Stomach smooth muscle (tissue), 2 donors: Measurements from ENCODE around the gene NHLRC2.
"Not testable (repeated sequence)": the region's sequence is repeated elsewhere in the genome, so short reads cannot be mapped to it uniquely, and the experiment has no call there.

ENCODE experiments used
- H3K27ac ChIP-seq: one replicate; pipeline ENCODE4 v1.7.0; 2013; ENCODE audit warnings: mild to moderate bottlenecking, low read length, inconsistent platforms
- H3K27me3 ChIP-seq, 2 donors: one replicate each; pipeline ENCODE4 v1.7.0; 2013; ENCODE audit warnings: low read length in 2 of 2; ENCODE audit not compliant: insufficient read depth in 2 of 2, control insufficient read depth in 1 of 2
- H3K36me3 ChIP-seq, 2 donors: one replicate each; pipeline ENCODE4 v1.7.0; 2013; ENCODE audit warnings: low read length in 2 of 2; ENCODE audit not compliant: control insufficient read depth in 2 of 2, insufficient read depth in 2 of 2
- H3K4me1 ChIP-seq: one replicate; pipeline ENCODE4 v1.7.0; 2013; ENCODE audit warnings: low read length; ENCODE audit not compliant: control insufficient read depth, insufficient read depth
- H3K4me3 ChIP-seq, 2 donors: one replicate each; pipeline ENCODE4 v1.7.0; 2013; ENCODE audit warnings: low read length in 2 of 2
- H3K9ac ChIP-seq, 2 donors: one replicate each; pipeline ENCODE4 v1.7.0; 2013; ENCODE audit warnings: low read length in 2 of 2, mild to moderate bottlenecking in 1 of 2
- H3K9me3 ChIP-seq, 2 donors: one replicate each; pipeline ENCODE4 v1.7.0; 2013; ENCODE audit warnings: low read length in 2 of 2; ENCODE audit not compliant: control insufficient read depth in 2 of 2
- donor health status: healthy.
- donor health status: Pancreatic carcinoma.

The NHLRC2 gene

DNA sequence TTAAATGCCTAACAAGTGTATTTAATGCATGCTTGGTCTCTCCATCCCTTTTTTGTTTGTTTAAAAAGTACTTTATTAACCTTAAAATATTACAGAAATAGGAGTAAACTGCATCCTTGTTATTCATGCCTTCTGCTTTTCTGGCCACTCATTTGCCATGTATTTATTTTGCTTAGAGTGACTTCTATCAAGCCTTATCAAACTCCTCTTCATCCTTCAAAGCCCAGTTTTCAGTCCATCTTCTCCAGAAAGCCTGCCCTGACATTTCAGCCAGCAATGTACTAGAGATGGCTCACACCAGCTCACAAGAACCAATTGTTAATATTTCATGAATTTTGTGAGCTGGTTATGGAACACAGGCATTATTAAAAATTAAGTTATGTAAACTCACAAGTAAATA is 82.8 kb downstream of the NHLRC2 start:
- no peak overlapping the region for H3K4me3 ChIP-seq
- no peak overlapping the region for H3K27ac ChIP-seq
- no peaks in the 10 kb centered on the region for H3K36me3 ChIP-seq
- H3K9me3 ChIP-seq: no peaks in the 10 kb centered on the region
- no peak overlapping the region for H3K9ac ChIP-seq
- H3K4me1 ChIP-seq: no peaks in the 10 kb centered on the region
- H3K27me3 ChIP-seq: no peaks in the 10 kb centered on the region

DNA sequence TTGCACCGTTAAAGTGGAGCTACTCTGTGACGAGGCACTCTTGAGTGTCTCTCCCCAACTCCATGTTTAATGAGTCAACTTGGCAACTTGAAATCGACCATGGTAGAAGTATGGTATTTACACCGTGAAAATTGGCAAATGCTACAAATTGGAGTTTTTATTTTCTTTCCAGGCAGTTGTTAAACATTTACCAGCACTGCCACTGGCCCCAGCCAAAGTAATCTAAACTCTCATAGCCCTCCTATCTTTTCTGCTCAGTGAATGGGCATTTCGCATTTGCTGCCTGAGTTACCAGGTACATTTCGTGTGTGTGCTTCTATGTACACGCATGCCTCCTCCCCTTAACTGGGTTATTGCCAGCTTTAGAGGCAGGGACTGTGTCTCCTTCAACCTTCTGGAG is 83.3 kb downstream of the NHLRC2 start:
- H3K9me3 ChIP-seq: no peaks in the 10 kb centered on the region
- H3K9ac ChIP-seq: no peak overlapping the region
- H3K4me3 ChIP-seq: no peak overlapping the region
- H3K36me3 ChIP-seq: no peaks in the 10 kb centered on the region
- no peaks in the 10 kb centered on the region for H3K4me1 ChIP-seq
- H3K27me3 ChIP-seq: no peaks in the 10 kb centered on the region
- H3K27ac ChIP-seq: no peak overlapping the region

DNA sequence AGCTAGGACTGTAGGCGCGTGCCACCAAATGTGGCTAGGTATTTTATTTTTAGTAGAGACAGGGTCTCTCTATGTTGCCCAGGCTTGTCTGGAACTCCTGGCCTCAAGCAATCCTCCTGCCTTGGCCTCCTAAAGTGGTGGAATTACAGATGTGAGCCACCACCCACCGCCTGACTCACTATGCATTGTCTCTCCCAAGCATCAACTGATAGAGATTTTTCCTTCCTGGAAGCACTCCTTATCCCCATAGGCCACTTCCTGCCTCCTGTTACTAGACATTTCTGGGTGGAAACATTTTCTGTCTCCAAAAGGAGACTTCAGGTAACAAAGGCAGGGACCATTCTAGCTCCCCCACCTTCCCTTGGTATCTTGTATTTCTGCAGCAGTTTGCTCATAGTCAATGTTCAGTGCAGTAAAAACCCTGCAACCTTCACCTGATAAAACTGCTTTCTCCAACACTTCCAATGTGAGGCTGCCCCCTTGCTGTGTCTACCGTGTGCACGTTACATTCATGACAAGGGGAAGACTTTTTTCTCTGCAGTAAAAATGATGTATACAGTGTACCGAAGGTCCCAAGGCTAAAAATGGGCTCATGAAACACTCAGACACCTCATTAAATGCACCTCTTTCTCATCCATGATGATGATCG is 84.9 kb downstream of the NHLRC2 start:
- no peaks in the 10 kb centered on the region for H3K27me3 ChIP-seq
- H3K36me3 ChIP-seq: no peaks in the 10 kb centered on the region
- no peak overlapping the region for H3K27ac ChIP-seq
- H3K4me1 ChIP-seq: no peaks in the 10 kb centered on the region
- H3K9ac ChIP-seq: no peak overlapping the region
- no peak overlapping the region for H3K4me3 ChIP-seq
- no peaks in the 10 kb centered on the region for H3K9me3 ChIP-seq

DNA sequence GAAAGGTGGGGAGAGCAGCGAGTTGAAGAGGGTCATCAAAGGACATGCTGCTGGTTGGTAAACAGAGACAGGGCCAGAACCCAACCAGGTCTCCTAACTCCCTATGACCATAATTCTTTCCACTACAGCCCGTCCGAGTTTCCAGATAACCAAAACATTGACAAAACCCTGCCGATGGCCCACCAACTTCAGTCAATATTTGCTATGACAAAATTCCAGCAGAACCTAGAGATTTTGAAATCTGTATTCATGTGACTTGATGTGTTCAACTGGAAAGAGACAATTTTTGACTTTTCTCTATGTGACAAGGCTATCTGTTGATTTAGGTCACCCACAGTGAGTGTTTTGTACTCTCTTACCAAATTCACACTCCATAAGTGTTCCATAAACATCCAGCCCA is 86.7 kb downstream of the NHLRC2 start:
- H3K36me3 ChIP-seq: no peaks in the 10 kb centered on the region
- no peak overlapping the region for H3K27ac ChIP-seq
- H3K4me1 ChIP-seq: no peaks in the 10 kb centered on the region
- no peaks in the 10 kb centered on the region for H3K9me3 ChIP-seq
- H3K4me3 ChIP-seq: no peak overlapping the region
- H3K27me3 ChIP-seq: no peaks in the 10 kb centered on the region
- H3K9ac ChIP-seq: no peak overlapping the region

DNA sequence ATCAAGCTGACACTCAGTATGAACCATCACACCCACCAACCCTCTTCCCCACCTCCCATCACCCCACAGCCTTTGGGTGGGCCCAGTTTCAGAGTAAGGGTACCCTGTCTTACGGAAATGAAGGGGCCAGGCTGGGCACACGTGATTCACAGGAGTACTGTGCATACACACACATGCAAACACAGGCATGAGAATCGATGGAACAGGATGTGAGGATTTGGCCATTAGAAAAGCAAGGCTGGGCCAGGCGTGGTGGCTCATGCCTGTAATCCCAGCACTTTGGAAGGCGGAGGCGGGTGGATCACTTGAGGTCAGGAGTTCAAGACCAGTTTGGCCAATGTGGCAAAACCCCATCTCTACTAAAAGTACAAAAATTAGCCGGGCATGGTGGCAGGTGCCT is 88.7 kb downstream of the NHLRC2 start:
- H3K4me1 ChIP-seq: not testable (repeated sequence)

DNA sequence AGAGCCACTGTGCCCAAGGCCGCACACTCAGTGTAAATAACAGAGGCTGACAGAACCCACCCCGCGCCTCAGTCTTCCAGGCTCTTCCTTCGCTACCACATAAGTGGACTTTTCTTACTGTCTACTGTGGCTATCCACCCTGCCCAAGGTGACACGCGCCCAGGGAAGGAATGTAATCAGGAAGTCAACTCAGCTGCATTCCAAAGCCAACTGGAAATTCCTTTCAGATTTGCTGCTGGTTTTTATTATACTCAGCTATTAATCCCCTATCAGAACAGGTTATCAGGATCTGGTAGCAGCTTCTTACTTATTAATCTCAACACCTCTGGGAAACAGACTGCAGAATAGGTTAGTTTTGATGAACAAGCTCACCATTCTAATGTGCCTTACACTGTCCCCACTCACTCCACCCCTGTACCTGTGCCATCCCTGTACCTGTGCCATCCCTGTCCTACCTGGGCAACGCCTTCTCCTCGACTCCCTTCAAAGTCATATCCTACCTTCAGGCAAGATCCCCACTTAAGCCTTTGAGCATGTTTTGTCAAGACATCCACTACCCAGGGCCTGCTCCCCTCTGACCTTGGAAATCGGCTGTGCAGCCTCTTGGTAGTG is 90.7 kb downstream of the NHLRC2 start:
- Histone ChIP-seq H3K27ac (no peak overlapping the region), H3K9me3 (no peaks in the 10 kb centered on the region), H3K4me1 (peaks cover 3% of the 10 kb centered on the region), H3K27me3 (no peaks in the 10 kb centered on the region), H3K9ac (no peak overlapping the region), H3K36me3 (no peaks in the 10 kb centered on the region), H3K4me3 (no peak overlapping the region)

More for the DNA sequence above, 88.7 kb downstream of the NHLRC2 start:
- not testable (repeated sequence) for H3K9ac ChIP-seq, H3K4me3 ChIP-seq, H3K27ac ChIP-seq, H3K9me3 ChIP-seq, H3K36me3 ChIP-seq, H3K27me3 ChIP-seq

DNA sequence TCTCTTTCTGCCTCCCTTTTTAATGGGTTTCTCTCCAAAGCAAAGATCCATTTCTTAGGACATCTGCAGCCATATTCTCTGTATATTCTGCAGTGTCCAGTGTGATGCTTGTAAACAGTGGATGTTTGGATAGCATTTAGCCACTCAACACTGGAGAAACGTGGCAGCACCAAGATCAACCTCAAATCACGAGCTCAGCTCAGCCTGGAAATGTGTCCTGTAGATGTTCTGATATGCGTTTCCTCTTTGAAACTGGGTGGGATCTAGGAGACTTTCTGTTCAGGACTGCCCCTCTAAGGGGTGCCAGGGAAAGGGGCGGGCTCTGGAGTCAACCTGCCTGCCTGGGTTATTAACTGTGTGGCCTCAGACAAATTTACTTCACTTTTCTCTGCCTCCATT is 91.2 kb downstream of the NHLRC2 start:
- no peak overlapping the region for H3K4me3 ChIP-seq
- H3K36me3 ChIP-seq: no peaks in the 10 kb centered on the region
- no peak overlapping the region for H3K27ac ChIP-seq
- peaks cover 3% of the 10 kb centered on the region for H3K4me1 ChIP-seq
- H3K9ac ChIP-seq: no peak overlapping the region
- H3K27me3 ChIP-seq: no peaks in the 10 kb centered on the region
- no peaks in the 10 kb centered on the region for H3K9me3 ChIP-seq

DNA sequence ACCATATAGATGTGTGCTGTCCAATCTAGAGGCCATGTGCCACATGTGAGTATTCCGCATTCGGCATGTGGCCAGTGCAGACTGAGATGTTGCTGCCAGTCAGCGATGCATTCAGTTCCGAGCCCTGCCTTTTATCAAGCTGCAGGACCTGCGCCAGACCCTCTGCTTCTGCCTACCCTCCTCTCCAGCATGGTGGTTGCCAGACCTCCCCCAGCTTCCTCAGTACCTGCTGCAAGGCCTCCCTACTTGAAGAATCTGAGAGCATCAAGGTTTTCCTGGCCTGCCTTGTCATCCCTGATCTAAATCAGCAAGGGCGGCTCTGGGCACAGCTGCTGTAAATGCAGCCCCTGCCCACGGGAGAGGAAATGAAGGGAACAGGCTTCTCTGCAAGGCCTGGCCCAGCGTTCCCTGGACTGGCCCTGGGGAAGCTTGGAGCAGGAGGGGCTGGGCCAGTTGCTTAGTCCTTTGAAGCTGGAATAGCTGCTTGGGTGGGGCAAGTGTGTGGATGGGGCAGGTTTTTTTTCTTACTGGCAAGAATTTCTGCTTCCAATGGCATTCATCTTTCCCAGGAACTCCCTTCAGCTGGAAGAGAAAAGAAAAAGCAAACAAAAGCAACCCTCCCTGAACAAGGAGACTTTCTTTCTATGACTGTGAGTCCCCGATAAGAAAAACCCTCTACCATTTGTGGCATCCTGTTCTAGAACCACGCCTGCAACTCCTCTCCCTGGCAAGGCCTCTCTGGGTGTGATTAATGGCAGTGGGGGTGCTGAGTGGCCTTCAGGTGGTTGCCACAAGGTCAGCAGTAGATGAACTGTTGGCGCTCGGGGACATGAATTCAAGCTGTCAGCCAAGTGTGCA is 93.0 kb downstream of the NHLRC2 start:
- no peaks in the 10 kb centered on the region for H3K9me3 ChIP-seq
- H3K27me3 ChIP-seq: no peaks in the 10 kb centered on the region
- H3K4me3 ChIP-seq: no peak overlapping the region
- no peak overlapping the region for H3K9ac ChIP-seq
- peaks cover 3% of the 10 kb centered on the region for H3K4me1 ChIP-seq
- no peak overlapping the region for H3K27ac ChIP-seq
- no peaks in the 10 kb centered on the region for H3K36me3 ChIP-seq

DNA sequence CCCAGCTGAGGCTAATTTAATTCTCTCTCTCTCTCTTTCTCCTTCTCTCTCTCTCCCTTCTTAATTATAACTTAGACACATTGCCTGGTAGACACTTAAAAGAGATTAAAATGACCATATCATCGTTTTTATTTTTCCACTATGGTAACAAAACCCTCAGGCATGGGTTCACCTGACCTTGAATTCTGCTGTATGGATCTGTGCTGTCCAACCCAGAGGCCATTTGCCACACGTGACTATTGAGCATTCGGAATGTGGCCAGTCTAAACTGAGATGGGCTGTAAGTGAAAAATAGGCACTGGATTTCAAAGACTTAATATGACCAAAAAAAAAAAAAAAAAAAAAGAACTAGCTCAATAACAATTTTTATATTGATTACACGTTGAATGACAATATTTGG is 93.6 kb downstream of the NHLRC2 start:
- H3K9ac ChIP-seq: no peak overlapping the region
- peaks cover 3% of the 10 kb centered on the region for H3K4me1 ChIP-seq
- H3K4me3 ChIP-seq: no peak overlapping the region
- no peaks in the 10 kb centered on the region for H3K36me3 ChIP-seq
- no peaks in the 10 kb centered on the region for H3K27me3 ChIP-seq
- H3K27ac ChIP-seq: no peak overlapping the region
- no peaks in the 10 kb centered on the region for H3K9me3 ChIP-seq

DNA sequence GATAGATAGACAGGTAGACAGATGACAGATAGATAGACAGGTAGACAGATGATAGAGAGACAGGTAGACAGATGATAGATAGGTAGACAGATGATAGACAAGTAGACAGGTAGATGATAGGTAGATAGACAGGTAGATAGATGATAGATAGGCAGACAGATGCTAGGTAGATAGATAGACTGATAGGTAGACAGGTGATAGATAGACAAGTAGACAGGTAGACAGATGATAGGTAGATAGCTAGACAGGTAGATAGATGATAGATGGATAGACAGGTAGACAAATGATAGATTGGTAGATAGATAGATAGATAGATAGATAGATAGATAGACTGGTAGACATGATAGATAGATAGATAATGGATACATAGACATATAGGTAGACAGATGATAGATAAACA is 95.8 kb downstream of the NHLRC2 start:
- H3K27ac ChIP-seq: no peak overlapping the region
- H3K4me1 ChIP-seq: peaks cover 3% of the 10 kb centered on the region
- no peaks in the 10 kb centered on the region for H3K9me3 ChIP-seq
- H3K36me3 ChIP-seq: no peaks in the 10 kb centered on the region
- no peak overlapping the region for H3K4me3 ChIP-seq
- no peak overlapping the region for H3K9ac ChIP-seq
- no peaks in the 10 kb centered on the region for H3K27me3 ChIP-seq
